HL-60 (cell line): ENCODE measurements around the gene ADAMTS3.

Experiments used
- POLR2AphosphoS5 ChIP-seq: IDR thresholded peaks from 2 replicates; pipeline ENCODE4 v1.6.1; 2012; ENCODE audit warnings: low read depth
- TF ChIP-seq, protein P1 (sequence below): IDR thresholded peaks from 2 replicates; pipeline ENCODE4 v1.6.1; 2012; ENCODE audit warnings: low read depth; ENCODE audit not compliant: insufficient replicate concordance
- TF ChIP-seq, protein P2 (sequence below): IDR thresholded peaks from one replicate; pipeline ENCODE4 v1.5.1; 2011; ENCODE audit warnings: low read length, control low read depth, inconsistent platforms; ENCODE audit not compliant: insufficient read depth

DNA sequence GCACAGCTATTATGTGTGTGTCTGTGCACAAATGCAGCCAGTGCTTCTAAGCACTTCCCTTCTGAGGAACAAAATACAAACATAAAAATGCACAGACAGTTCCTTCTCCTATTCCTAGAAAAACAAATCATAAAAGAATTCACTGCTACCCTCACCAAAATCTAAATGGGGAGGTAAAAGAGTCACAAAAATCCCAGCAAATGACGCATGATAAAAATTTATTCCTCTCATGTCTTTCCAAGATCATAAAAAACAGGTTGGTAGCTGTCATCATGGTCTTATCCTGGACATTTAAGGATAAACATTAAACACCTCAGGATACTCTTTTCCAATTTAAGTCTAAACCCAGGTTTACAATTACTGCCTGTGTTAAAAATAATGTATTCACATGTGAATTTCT is 124.9 kb downstream of the ADAMTS3 start:
- TF ChIP-seq, protein P1, sequence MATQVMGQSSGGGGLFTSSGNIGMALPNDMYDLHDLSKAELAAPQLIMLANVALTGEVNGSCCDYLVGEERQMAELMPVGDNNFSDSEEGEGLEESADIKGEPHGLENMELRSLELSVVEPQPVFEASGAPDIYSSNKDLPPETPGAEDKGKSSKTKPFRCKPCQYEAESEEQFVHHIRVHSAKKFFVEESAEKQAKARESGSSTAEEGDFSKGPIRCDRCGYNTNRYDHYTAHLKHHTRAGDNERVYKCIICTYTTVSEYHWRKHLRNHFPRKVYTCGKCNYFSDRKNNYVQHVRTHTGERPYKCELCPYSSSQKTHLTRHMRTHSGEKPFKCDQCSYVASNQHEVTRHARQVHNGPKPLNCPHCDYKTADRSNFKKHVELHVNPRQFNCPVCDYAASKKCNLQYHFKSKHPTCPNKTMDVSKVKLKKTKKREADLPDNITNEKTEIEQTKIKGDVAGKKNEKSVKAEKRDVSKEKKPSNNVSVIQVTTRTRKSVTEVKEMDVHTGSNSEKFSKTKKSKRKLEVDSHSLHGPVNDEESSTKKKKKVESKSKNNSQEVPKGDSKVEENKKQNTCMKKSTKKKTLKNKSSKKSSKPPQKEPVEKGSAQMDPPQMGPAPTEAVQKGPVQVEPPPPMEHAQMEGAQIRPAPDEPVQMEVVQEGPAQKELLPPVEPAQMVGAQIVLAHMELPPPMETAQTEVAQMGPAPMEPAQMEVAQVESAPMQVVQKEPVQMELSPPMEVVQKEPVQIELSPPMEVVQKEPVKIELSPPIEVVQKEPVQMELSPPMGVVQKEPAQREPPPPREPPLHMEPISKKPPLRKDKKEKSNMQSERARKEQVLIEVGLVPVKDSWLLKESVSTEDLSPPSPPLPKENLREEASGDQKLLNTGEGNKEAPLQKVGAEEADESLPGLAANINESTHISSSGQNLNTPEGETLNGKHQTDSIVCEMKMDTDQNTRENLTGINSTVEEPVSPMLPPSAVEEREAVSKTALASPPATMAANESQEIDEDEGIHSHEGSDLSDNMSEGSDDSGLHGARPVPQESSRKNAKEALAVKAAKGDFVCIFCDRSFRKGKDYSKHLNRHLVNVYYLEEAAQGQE, result no peak
- TF ChIP-seq, protein P2, sequence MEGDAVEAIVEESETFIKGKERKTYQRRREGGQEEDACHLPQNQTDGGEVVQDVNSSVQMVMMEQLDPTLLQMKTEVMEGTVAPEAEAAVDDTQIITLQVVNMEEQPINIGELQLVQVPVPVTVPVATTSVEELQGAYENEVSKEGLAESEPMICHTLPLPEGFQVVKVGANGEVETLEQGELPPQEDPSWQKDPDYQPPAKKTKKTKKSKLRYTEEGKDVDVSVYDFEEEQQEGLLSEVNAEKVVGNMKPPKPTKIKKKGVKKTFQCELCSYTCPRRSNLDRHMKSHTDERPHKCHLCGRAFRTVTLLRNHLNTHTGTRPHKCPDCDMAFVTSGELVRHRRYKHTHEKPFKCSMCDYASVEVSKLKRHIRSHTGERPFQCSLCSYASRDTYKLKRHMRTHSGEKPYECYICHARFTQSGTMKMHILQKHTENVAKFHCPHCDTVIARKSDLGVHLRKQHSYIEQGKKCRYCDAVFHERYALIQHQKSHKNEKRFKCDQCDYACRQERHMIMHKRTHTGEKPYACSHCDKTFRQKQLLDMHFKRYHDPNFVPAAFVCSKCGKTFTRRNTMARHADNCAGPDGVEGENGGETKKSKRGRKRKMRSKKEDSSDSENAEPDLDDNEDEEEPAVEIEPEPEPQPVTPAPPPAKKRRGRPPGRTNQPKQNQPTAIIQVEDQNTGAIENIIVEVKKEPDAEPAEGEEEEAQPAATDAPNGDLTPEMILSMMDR, result no peak
- TF ChIP-seq POLR2AphosphoS5, result no peak
